Lower lobe of right lung (tissue), 2 donors: ENCODE results near the gene CDH1. TPM values are rescaled to one million over a fixed set of nuclear protein-coding genes. Genes with fewer than 3 reads are reported as not detected.
A peak's percentile ranks its signal among the peaks of the same experiment; 100 is the strongest.

Experiments
- ATAC-seq, 2 donors: fragments of 200-7000 bp; cut with Tn5 transposase; one replicate each; pipeline ENCODE4 v1.9.1; 2020 to 2022; ENCODE audit warnings: mild to moderate bottlenecking in 2 of 2, moderate library complexity in 2 of 2
- DNase-seq: peaks from one replicate; pipeline ENCODE4 v3.0.0-alpha.2; 2020
- H3K27ac ChIP-seq: fragments of 200-600 bp; one replicate; pipeline ENCODE4 v1.8.0; 2022
- H3K27me3 ChIP-seq: fragments of 200-600 bp; one replicate; pipeline ENCODE4 v1.8.0; 2022; ENCODE audit warnings: low read depth
- H3K36me3 ChIP-seq: fragments of 200-600 bp; one replicate; pipeline ENCODE4 v1.8.0; 2022; ENCODE audit warnings: mild to moderate bottlenecking
- H3K4me1 ChIP-seq: fragments of 200-600 bp; one replicate; pipeline ENCODE4 v1.8.0; 2022
- H3K4me3 ChIP-seq: fragments of 200-600 bp; one replicate; pipeline ENCODE4 v1.8.0; 2022; ENCODE audit warnings: mild to moderate bottlenecking
- H3K9me3 ChIP-seq: fragments of 200-600 bp; one replicate; pipeline ENCODE4 v1.8.0; 2022
- intact Hi-C: fragments of 100-400 bp; cut with DNase I; formaldehyde crosslinking; loops from one replicate; pipeline ENCODE4 v1.11.0; 2022
- total RNA-seq: library from RNA; stranded (reverse); fragmentation: NEBNext Ultra II Directional; extraction: Animal tissue kit (Norgen Biotek cat#: 25700); gene quantifications from one replicate; pipeline ENCODE4 v1.2.1, GENCODE V29; 2021
- TF ChIP-seq, protein P1 (sequence below): fragments of 200-600 bp; IDR thresholded peaks from one replicate; pipeline ENCODE4 v1.8.0; 2022; ENCODE audit warnings: antibody characterized with exemption, mild to moderate bottlenecking
- donor health status: DM: no; HTN: yes; CAD: no; lungs with severe emphysema.

CDH1 gene
- total RNA-seq, 1 donor from 2014 or later = 127 TPM

DNA sequence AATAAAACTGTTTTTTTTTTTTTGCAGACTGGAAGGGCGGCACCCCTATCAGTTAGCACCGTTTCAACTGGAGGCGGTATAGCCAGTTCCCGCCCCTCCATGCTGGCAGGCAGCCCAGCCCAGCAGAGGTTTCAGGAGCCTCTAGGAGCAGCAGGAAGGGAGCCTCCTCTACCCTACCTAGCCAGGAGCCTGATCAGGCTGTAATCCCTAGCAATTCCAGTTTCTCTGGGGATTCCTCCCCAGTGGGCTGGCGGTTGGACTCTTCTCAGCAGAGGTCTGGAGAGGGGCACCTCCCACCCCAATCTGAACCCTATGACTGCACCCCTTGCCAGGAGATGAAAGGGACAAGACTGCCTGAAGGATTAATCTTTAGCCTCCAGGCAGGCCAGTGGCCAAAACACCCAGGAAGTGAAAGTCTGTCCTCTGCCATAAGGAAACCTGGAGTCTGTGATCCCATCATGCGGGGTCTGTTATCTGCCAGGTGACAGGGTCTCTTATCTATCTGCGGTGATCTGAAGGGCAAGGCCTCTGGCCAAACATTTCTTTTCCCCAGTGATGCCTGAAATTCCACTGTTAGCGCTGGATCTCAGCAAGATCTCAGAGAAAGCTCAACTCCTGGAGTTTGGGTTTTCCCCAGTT, 4.9 kb upstream of the CDH1 start:
- TF ChIP-seq, protein P1, sequence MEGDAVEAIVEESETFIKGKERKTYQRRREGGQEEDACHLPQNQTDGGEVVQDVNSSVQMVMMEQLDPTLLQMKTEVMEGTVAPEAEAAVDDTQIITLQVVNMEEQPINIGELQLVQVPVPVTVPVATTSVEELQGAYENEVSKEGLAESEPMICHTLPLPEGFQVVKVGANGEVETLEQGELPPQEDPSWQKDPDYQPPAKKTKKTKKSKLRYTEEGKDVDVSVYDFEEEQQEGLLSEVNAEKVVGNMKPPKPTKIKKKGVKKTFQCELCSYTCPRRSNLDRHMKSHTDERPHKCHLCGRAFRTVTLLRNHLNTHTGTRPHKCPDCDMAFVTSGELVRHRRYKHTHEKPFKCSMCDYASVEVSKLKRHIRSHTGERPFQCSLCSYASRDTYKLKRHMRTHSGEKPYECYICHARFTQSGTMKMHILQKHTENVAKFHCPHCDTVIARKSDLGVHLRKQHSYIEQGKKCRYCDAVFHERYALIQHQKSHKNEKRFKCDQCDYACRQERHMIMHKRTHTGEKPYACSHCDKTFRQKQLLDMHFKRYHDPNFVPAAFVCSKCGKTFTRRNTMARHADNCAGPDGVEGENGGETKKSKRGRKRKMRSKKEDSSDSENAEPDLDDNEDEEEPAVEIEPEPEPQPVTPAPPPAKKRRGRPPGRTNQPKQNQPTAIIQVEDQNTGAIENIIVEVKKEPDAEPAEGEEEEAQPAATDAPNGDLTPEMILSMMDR = no peak
- DNase-seq (peak; percentile 84), ATAC-seq (peak; percentile 88 to 90)
- no peak overlapping the region for H3K27ac ChIP-seq
- no peak overlapping the region for H3K4me3 ChIP-seq
- H3K9me3 ChIP-seq = no peaks in the 10 kb centered on the region
- H3K27me3 ChIP-seq = peaks cover 15% of the 10 kb centered on the region
- intact Hi-C loops = no loop called here
- H3K4me1 ChIP-seq = no peaks in the 10 kb centered on the region
- H3K36me3 ChIP-seq = no peaks in the 10 kb centered on the region

DNA sequence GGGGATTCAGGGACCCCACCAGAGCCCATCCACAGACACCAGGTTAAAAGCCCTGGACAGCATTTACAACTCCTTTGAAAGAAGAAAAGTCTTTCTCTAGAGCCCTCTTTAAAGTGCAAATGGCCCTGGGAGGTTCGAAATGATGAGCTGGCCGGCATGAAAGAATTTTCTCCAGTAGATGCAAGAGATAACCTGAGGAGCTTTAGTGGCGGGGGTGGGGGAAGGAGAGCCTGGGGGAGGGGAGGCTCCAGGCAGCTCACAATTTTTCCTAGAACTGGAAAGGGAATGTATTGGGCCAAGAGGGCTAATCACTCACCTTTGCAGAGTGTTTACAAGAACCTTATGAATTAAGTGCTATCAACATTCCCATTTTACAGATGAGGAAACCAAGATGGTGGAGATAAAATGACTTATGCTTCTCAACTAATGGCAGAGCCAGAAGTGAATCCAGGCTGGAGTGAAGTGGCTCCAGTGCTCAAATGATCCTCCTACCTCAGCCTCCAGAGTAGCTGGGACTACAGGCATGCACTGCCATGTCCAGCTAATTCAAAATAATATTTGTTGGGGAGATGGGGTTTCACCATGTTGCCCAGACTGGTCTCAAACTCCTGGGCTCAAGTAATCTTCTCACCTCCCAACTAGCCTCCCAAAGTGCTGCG, 4.2 kb upstream of the CDH1 start:
- intact Hi-C loops = no loop called here
- Histone ChIP-seq H3K27ac (no peak overlapping the region), H3K27me3 (peaks cover 22% of the 10 kb centered on the region)

DNA sequence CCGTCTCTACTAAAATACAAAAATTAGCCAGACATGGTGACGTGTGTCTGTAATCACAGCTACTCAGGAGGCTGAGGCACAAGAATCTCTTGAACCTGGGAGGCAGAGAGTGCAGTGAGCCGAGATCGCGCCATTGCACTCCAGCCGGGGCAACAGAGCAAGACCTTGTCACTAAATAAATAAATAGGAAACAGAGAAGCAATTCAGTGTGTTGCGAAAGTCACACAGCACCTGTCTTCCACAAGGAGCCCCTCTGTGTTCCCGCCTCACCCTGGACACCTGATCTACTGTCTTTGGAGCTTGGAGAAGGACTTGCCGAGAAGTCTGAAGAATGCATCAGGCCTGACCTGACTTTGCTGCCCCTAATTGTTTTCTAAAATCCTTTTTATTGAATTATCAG, 3.5 kb upstream of the CDH1 start:
- H3K27me3 ChIP-seq = peaks cover 29% of the 10 kb centered on the region
- no peak overlapping the region for H3K4me3 ChIP-seq
- H3K9me3 ChIP-seq = no peaks in the 10 kb centered on the region
- DNase-seq (no peak), ATAC-seq (no peak)
- no peaks in the 10 kb centered on the region for H3K36me3 ChIP-seq
- no peak overlapping the region for H3K27ac ChIP-seq
- intact Hi-C loops = no loop called here
- TF ChIP-seq, protein P1 = no peak
- H3K4me1 ChIP-seq = no peaks in the 10 kb centered on the region

More for the DNA sequence above, 4.2 kb upstream of the CDH1 start:
- TF ChIP-seq, protein P1 = no peak
- Histone ChIP-seq H3K36me3 (no peaks in the 10 kb centered on the region), H3K4me1 (no peaks in the 10 kb centered on the region), H3K4me3 (no peak overlapping the region), H3K9me3 (no peaks in the 10 kb centered on the region)
- DNase-seq = no peak
- no peak for ATAC-seq

DNA sequence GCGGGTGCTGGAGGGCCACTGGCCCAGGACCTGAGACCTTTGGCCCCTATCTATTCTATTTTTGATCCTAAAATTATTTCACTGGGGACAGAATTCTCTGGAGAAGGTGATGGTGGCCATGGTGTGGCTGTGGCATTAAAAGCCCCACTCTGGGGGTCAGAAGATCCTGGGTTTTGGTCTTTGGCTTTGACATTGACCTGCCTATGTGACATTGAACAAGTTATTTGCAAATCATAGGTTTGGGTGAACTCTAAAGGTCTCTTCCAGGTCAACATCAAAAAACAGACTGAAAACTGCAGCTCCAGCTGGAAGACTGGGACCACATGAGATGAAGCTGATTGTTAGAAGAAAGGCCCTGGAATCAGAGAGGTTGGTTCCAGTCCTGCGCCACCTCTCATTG, 2.3 kb upstream of the CDH1 start:
- Histone ChIP-seq H3K9me3 (no peaks in the 10 kb centered on the region), H3K27me3 (peaks cover 31% of the 10 kb centered on the region)
- intact Hi-C loops = no loop called here

DNA sequence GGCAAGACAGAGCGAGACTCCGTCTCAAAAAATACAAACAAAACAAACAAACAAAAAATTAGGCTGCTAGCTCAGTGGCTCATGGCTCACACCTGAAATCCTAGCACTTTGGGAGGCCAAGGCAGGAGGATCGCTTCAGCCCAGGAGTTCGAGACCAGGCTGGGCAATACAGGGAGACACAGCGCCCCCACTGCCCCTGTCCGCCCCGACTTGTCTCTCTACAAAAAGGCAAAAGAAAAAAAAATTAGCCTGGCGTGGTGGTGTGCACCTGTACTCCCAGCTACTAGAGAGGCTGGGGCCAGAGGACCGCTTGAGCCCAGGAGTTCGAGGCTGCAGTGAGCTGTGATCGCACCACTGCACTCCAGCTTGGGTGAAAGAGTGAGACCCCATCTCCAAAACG, 531 bp upstream of the CDH1 start:
- TF ChIP-seq, protein P1 = no peak
- Histone ChIP-seq H3K36me3 (no peaks in the 10 kb centered on the region), H3K4me1 (peaks cover 18% of the 10 kb centered on the region), H3K27me3 (peaks cover 31% of the 10 kb centered on the region), H3K4me3 (peak overlapping the region; percentile 56), H3K27ac (no peak overlapping the region), H3K9me3 (no peaks in the 10 kb centered on the region)
- intact Hi-C loops = no loop called here
- no peak for ATAC-seq
- DNase-seq = no peak

More for the DNA sequence above, 2.3 kb upstream of the CDH1 start:
- H3K27ac ChIP-seq = no peak overlapping the region
- no peak overlapping the region for H3K4me3 ChIP-seq
- no peaks in the 10 kb centered on the region for H3K36me3 ChIP-seq
- H3K4me1 ChIP-seq = peaks cover 1% of the 10 kb centered on the region
- ATAC-seq = no peak
- no peak for DNase-seq
- TF ChIP-seq, protein P1 = no peak
